GM12878 (cell line): ENCODE data around the gene PTPN22. TPM values are rescaled to one million over a fixed set of nuclear protein-coding genes. Genes with fewer than 3 reads are reported as not detected.

Experiments
- ASH2L ChIP-seq: fragments of 300-600, 200-600 bp; sonication (generic); IDR thresholded peaks from 2 replicates; pipeline ENCODE4 v1.6.1; 2017; ENCODE audit warnings: low read depth, mild to moderate bottlenecking, borderline replicate concordance
- BACH1 ChIP-seq: fragments of 450-650 bp; IDR thresholded peaks from 2 replicates; pipeline ENCODE4 v1.6.1; 2017; ENCODE audit warnings: mild to moderate bottlenecking, borderline replicate concordance
- BHLHE40 ChIP-seq, 2 experiments: fragments of 450-650 bp in 1 of 2; IDR thresholded peaks; 2 replicates each; pipeline ENCODE4 v1.6.1; 2011 to 2017; ENCODE audit warnings: low read depth in 2 of 2, borderline replicate concordance in 1 of 2, improper control_type of control experiment in 1 of 2, low read length in 1 of 2, mild to moderate bottlenecking in 1 of 2
- BMI1 ChIP-seq: fragments of 450-650 bp; IDR thresholded peaks from 2 replicates; pipeline ENCODE4 v1.6.1; 2016; ENCODE audit warnings: mild to moderate bottlenecking, moderate library complexity, borderline replicate concordance
- CBX5 ChIP-seq: sonication (generic); IDR thresholded peaks from 2 replicates; pipeline ENCODE4 v1.6.1; 2016; ENCODE audit warnings: low read depth, moderate library complexity, mild to moderate bottlenecking, inconsistent platforms
- CREB1 ChIP-seq: IDR thresholded peaks from 2 replicates; pipeline ENCODE4 v1.6.1; 2012; ENCODE audit warnings: low read depth, mild to moderate bottlenecking, inconsistent platforms
- EED ChIP-seq: sonication (generic); IDR thresholded peaks from 2 replicates; pipeline ENCODE4 v1.6.1; 2016; ENCODE audit warnings: antibody characterized with exemption, low read depth
- EZH2 ChIP-seq: IDR thresholded peaks from 2 replicates; pipeline ENCODE4 v1.6.1; 2012; ENCODE audit warnings: low read depth, mild to moderate bottlenecking, control low read depth, inconsistent platforms, low read length, borderline replicate concordance; ENCODE audit not compliant: control insufficient read depth
- KDM1A ChIP-seq: fragments of 200-600 bp; sonication (generic); IDR thresholded peaks from 2 replicates; pipeline ENCODE4 v1.6.1; 2016; ENCODE audit warnings: borderline replicate concordance
- MYB ChIP-seq: fragments of 150-350 bp; IDR thresholded peaks from 2 replicates; pipeline ENCODE4 v1.6.1; 2014; ENCODE audit warnings: mild to moderate bottlenecking, low read depth, low read length, borderline replicate concordance
- NBN ChIP-seq: fragments of 450-650 bp; IDR thresholded peaks from 2 replicates; pipeline ENCODE4 v1.6.1; 2016
- NR2C2 ChIP-seq: IDR thresholded peaks from 2 replicates; pipeline ENCODE4 v1.6.1; 2011; ENCODE audit warnings: borderline replicate concordance, low read depth; ENCODE audit not compliant: control insufficient read depth, insufficient read length
- SREBF1 ChIP-seq: IDR thresholded peaks from 2 replicates; pipeline ENCODE4 v1.6.1; 2012; ENCODE audit warnings: mild to moderate bottlenecking, low read length
- TAF1 ChIP-seq: IDR thresholded peaks from 2 replicates; pipeline ENCODE4 v1.6.1; 2011; ENCODE audit warnings: mild to moderate bottlenecking, low read depth, low read length, borderline replicate concordance
- ZBED1 ChIP-seq: IDR thresholded peaks from 2 replicates; pipeline ENCODE4 v1.6.1; 2016; ENCODE audit warnings: borderline replicate concordance
- ZNF217 ChIP-seq: fragments of 450-650 bp; IDR thresholded peaks from 2 replicates; pipeline ENCODE4 v1.6.1; 2017; ENCODE audit warnings: antibody characterized with exemption, mild to moderate bottlenecking
- ZNF24 ChIP-seq: fragments of 450-650 bp; IDR thresholded peaks from 2 replicates; pipeline ENCODE4 v1.6.1; 2017; ENCODE audit warnings: antibody characterized with exemption, mild to moderate bottlenecking
- polyA plus RNA-seq, 11 experiments: library from polyadenylated mRNA; depleted of rRNA in 4 of 11; unstranded in 6 of 11; stranded (reverse) in 5 of 11; fragments of >200 nt; fragmentation: Nextera tagmentation in 4 of 11; fragmentation: Illumina TruSeq in 1 of 11; extraction: Ambion mirVana in 4 of 11; extraction: Trizol in 1 of 11; gene quantifications; 1 replicate in 1 of 11; 2 replicates in 10 of 11; pipeline versions ENCODE4 v1.2.1 to v1.2.3, GENCODE V29; 2011 to 2016; ENCODE audit warnings: inconsistent platforms in 2 of 11, missing spikeins in 2 of 11, low read depth in 1 of 11
- total RNA-seq, 4 experiments: library from RNA; depleted of rRNA in 3 of 4; stranded (reverse); fragments of >200 nt in 3 of 4; fragmentation: Illumina TruSeq in 1 of 4; extraction: Trizol in 1 of 4; gene quantifications; 2 replicates each; pipeline versions ENCODE4 v1.2.1 to v1.2.3, GENCODE V29; 2013 to 2021
- TF ChIP-seq, protein P1 (sequence below): IDR thresholded peaks from 2 replicates; pipeline ENCODE4 v1.6.1; 2011; ENCODE audit warnings: low read depth, mild to moderate bottlenecking, low read length, moderate library complexity, borderline replicate concordance; ENCODE audit errors: extremely low read depth
- TF ChIP-seq, protein P2 (sequence below): fragments of 450-650 bp; formaldehyde crosslinking; IDR thresholded peaks from 2 replicates; pipeline ENCODE4 v1.5.0; 2022; ENCODE audit warnings: mild to moderate bottlenecking, missing genetic modification characterization
- TF ChIP-seq, protein P3 (sequence below): fragments of 150-350 bp; IDR thresholded peaks from 2 replicates; pipeline ENCODE4 v1.6.1; 2014; ENCODE audit warnings: mild to moderate bottlenecking, low read depth, low read length
- TF ChIP-seq, protein P4 (sequence below): fragments of 450-650 bp; IDR thresholded peaks from 2 replicates; pipeline ENCODE4 v1.6.1; 2017; ENCODE audit warnings: borderline replicate concordance
- TF ChIP-seq, protein P5 (sequence below): fragments of 450-650 bp; IDR thresholded peaks from 2 replicates; pipeline ENCODE4 v1.6.1; 2018; ENCODE audit warnings: borderline replicate concordance, mild to moderate bottlenecking; ENCODE audit not compliant: partially characterized antibody

PTPN22 gene
- total and polyA plus RNA-seq, 10 of the 15 experiments (the other 5 are each of a cell fraction or from before 2014, with no cell fraction given), result 22.8 to 65.1 (median 44.9) TPM

DNA sequence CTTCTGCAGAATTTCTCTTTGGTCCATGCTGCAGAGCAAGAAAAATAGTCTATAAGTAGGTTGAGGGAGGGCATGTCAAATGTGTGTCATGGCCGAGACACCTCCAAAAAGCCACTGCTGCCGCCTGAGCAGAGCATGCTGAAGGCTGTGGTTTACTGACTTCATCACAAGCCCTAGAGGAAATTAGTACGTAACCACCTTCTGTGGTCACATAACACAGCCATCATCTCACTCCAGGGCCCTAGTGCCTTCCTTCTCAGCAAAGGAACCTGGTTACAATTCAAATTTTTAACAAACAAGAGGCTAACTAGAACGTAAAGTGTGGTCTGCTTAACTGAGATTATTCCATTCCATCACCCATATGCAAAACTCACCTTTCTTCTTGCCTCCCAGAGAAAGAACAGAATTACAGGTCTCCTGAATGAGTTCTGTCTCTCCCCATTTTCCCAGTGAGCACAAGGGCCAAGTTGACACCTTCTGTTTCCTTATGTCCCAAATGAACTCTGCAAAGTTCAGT is at the start of gene PTPN22 (continued):
- peak; percentile 87 for TF ChIP-seq ZBED1
- no peak for TF ChIP-seq KDM1A
- no peak for TF ChIP-seq ASH2L
- TF ChIP-seq EZH2, result no peak
- TF ChIP-seq, protein P1, sequence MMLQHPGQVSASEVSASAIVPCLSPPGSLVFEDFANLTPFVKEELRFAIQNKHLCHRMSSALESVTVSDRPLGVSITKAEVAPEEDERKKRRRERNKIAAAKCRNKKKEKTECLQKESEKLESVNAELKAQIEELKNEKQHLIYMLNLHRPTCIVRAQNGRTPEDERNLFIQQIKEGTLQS, result no peak
- TF ChIP-seq CREB1, result peak; percentile 96
- peak; percentile 14; the same call in 1 of the 2 replicates for TF ChIP-seq BACH1
- TF ChIP-seq EED, result peak; percentile 58
- TF ChIP-seq, protein P2, sequence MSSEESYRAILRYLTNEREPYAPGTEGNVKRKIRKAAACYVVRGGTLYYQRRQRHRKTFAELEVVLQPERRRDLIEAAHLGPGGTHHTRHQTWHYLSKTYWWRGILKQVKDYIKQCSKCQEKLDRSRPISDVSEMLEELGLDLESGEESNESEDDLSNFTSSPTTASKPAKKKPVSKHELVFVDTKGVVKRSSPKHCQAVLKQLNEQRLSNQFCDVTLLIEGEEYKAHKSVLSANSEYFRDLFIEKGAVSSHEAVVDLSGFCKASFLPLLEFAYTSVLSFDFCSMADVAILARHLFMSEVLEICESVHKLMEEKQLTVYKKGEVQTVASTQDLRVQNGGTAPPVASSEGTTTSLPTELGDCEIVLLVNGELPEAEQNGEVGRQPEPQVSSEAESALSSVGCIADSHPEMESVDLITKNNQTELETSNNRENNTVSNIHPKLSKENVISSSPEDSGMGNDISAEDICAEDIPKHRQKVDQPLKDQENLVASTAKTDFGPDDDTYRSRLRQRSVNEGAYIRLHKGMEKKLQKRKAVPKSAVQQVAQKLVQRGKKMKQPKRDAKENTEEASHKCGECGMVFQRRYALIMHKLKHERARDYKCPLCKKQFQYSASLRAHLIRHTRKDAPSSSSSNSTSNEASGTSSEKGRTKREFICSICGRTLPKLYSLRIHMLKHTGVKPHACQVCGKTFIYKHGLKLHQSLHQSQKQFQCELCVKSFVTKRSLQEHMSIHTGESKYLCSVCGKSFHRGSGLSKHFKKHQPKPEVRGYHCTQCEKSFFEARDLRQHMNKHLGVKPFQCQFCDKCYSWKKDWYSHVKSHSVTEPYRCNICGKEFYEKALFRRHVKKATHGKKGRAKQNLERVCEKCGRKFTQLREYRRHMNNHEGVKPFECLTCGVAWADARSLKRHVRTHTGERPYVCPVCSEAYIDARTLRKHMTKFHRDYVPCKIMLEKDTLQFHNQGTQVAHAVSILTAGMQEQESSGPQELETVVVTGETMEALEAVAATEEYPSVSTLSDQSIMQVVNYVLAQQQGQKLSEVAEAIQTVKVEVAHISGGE (CRISPR knock-in tag), result no peak
- TF ChIP-seq, protein P3, sequence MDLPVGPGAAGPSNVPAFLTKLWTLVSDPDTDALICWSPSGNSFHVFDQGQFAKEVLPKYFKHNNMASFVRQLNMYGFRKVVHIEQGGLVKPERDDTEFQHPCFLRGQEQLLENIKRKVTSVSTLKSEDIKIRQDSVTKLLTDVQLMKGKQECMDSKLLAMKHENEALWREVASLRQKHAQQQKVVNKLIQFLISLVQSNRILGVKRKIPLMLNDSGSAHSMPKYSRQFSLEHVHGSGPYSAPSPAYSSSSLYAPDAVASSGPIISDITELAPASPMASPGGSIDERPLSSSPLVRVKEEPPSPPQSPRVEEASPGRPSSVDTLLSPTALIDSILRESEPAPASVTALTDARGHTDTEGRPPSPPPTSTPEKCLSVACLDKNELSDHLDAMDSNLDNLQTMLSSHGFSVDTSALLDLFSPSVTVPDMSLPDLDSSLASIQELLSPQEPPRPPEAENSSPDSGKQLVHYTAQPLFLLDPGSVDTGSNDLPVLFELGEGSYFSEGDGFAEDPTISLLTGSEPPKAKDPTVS, result no peak
- peak; percentile 55; the same call in 1 of the 2 replicates for TF ChIP-seq ZNF24
- peak; percentile 89 for TF ChIP-seq TAF1
- TF ChIP-seq, protein P4, sequence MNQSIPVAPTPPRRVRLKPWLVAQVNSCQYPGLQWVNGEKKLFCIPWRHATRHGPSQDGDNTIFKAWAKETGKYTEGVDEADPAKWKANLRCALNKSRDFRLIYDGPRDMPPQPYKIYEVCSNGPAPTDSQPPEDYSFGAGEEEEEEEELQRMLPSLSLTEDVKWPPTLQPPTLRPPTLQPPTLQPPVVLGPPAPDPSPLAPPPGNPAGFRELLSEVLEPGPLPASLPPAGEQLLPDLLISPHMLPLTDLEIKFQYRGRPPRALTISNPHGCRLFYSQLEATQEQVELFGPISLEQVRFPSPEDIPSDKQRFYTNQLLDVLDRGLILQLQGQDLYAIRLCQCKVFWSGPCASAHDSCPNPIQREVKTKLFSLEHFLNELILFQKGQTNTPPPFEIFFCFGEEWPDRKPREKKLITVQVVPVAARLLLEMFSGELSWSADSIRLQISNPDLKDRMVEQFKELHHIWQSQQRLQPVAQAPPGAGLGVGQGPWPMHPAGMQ, result no peak
- no peak for TF ChIP-seq MYB
- TF ChIP-seq NBN, result peak; percentile 98
- no peak for TF ChIP-seq BMI1
- no peak for TF ChIP-seq SREBF1
- 0 out of 2 replicates have a peak, but pooled peaks have one; percentile 64 for TF ChIP-seq CBX5
- peak; percentile 82 to 86; a peak in 3 of 4 replicates for TF ChIP-seq BHLHE40 (IDR thresholded peaks at IDR 0.05; ENCODE audit: borderline replicate concordance in 1 of 2, low read depth in 2 of 2, low read length in 1 of 2)
- no peak for TF ChIP-seq ZNF217
- TF ChIP-seq, protein P5, sequence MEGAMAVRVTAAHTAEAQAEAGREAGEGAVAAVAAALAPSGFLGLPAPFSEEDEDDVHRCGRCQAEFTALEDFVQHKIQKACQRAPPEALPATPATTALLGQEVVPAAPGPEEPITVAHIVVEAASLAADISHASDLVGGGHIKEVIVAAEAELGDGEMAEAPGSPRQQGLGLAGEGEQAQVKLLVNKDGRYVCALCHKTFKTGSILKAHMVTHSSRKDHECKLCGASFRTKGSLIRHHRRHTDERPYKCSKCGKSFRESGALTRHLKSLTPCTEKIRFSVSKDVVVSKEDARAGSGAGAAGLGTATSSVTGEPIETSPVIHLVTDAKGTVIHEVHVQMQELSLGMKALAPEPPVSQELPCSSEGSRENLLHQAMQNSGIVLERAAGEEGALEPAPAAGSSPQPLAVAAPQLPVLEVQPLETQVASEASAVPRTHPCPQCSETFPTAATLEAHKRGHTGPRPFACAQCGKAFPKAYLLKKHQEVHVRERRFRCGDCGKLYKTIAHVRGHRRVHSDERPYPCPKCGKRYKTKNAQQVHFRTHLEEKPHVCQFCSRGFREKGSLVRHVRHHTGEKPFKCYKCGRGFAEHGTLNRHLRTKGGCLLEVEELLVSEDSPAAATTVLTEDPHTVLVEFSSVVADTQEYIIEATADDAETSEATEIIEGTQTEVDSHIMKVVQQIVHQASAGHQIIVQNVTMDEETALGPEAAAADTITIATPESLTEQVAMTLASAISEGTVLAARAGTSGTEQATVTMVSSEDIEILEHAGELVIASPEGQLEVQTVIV, result no peak
- no peak for TF ChIP-seq NR2C2
